GM21381 (cell line): ENCODE results near the gene HTR3D.
"Not testable (repeated sequence)": the region's sequence is repeated elsewhere in the genome, so short reads cannot be mapped to it uniquely, and the experiment has no call there.

Experiments
- ATAC-seq: cut with Tn5 transposase; IDR thresholded peaks from one replicate; pipeline ENCODE4 v1.9.1; 2021; ENCODE audit warnings: mild to moderate bottlenecking, moderate library complexity; ENCODE audit not compliant: unreplicated experiment

The HTR3D gene

DNA sequence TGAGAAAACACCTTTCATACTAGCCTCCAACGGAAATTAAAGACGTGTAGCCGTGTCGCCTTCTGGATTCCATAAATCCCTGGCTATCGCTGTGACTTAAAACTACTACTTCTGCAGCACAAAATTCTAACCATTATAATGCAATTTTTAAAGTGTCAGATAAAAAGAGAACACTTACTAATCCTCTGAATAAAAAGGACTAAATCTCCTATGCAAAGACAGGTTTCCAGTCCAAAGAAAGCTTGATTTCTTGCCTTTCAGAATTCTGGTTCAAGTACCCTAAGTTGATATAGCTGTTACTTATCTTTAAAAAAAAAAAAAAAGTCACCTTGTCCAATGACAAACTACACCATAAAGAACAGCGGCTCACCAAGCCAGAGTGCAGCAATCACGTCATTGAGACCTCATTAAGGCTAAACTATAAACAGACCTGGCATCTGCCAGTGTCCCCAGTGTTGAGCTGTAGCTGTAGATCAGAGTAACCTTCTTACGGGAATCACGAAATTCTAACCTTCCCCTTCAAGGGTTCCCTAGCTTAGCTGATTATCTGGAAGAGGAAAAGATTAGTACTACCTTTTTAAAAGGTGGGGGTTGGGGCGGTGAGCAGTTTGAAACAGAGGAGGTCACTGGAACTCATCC, 16.0 kb upstream of the HTR3D start:
- no peak for ATAC-seq

DNA sequence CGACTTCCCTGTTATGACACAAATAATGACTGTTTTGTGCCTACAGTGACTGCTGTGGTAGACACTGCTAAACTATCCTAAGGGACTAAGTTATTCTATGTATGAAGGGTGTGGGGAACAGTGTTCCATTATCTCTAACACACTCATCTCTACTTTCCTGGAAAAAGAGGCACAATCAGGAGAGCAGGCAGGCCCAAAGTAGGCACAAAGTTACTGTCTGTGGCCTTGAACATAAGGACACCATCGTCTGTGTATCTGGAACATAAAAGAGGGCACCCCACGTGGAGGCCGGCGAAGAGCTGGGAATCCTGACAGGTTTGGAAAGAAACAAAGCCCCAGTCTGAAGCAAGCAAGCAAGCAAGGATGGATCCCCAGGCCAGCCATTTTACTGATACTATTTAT, 15.4 kb upstream of the HTR3D start:
- ATAC-seq: no peak

DNA sequence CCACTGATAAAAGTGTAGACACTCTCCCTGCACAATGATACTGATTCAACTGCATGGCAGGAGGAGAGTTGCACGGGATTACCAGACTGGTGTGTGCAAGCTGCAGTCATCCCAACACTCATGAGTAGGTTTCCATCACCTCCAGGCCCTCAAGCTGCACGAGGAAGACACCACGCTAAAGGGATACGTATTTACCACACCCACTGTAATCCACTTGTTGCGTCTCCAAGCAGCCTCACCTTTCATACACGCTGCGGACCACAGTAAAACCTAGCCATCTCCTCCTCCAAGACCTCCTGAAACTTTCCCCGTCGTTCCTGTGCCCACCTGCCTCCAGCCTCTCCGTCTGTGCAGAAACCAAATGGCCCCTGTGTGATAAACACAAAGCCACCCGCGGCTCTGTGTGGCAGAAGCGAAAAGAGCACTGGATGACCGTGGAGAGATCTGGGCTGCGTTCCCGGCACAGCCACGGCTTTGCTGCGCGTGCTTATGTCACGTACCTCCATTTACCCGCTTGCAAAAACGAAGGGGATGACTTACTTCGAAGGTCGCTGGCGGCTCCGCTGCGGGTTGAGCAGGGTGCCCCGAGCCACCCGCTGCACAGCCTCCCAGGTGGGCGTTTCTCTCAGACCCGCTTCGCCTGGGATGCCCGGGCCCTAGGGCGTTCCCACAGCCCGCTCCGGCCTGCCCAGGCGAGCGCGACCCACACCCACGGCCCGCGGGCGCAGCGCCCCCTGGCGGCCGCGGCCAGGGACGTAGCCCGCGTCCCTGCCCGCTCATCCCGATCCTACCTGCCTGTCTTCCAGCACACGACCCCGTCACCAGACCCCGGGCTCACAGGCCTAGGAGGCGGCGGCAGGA, 14.5 kb upstream of the HTR3D start:
- ATAC-seq: peak; percentile 74

GRCh38 chr3:184017672-184018423, 13.7 kb upstream of the HTR3D start, which contains the start of gene ABCC5:
ABCC5 (minus strand) TSS chr3:184017884; CDS start chr3:184014392, 3,492 bp downstream.
- ATAC-seq: peak; percentile 95

DNA sequence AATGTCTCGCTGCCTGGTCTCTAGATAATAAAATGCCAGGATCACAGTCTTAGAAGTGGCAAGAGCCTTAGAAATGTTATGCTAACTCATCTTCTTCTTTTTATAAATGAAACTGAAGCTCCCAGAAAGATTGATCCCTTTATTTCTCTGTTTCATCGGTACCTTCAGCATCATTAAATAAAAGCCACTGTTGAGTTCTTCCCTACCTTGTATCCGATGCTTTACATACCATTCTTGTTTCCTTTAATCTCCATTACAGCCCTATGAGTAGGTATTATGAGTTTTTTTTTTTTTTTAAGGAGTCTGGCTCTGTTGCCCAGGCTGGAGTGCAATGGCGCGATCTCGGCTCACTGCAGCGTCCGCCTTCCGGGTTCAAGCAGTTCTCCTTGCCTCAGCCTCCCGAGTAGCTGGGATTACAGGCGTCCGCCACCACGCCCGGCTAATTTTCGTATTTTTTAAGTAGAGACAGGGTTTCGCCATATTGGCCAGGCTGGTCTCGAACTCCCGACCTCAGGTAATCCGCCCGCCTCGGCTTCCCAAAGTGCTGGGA, 13.0 kb upstream of the HTR3D start:
- ATAC-seq: no peak

- ATAC-seq: no peak
Measured at GRCh38 chr3:184022323-184022722, 9.2 kb upstream of the HTR3D start.

GRCh38 chr3:184025256-184025655, 6.3 kb upstream of the HTR3D start:
- ATAC-seq: not testable (repeated sequence)

DNA sequence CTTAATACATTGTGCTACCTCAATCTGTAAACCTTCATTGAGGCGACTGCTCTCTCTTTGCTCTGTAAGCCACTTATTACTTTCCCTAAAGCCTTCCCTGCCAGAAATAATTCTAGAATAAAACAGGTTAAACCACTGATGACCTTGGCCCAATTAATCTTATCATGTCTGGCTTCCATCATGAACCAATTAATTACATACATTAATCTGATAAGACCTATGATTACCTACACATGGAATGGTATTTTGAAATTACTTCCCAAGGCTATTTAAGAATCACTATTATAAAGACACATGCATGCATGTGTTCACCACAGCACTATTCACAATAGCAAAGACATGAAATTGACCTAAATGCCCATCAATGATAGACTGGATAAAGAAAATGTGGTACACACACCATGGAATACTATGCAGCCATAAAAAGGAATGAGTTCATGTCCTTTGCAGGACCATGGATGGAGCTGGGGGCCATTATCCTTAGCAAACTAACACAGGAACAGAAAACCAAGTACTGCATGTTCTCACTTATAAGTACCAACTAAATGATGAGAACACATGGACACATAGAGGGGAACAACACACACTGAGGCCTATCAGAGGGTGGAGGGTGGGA, 3.2 kb upstream of the HTR3D start:
- ATAC-seq: not testable (repeated sequence)

DNA sequence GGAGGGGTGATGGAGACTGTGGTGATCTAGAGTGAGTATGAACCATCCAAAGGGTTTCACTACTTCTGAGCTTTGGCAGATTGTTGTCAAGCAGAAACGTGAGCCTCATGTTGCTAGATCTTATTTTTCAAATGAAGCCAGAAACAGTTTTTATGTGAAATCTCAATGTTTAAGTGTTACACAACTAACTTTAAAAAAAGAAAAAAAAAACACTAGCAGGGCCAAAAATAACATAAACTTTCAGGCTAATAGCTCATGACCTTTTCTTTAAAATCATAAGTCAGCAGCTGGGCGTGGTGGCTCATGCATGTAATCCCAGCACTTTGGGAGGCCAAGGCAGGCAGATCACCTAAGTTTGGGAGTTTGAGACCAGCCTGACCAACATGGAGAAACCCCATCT, 2.1 kb upstream of the HTR3D start:
- ATAC-seq: no peak

- no peak for ATAC-seq
Measured at GRCh38 chr3:184030536-184030935, 1.0 kb upstream of the HTR3D start.

GRCh38 chr3:184037816-184038215, 6.3 kb downstream of the HTR3D start:
- no peak for ATAC-seq

DNA sequence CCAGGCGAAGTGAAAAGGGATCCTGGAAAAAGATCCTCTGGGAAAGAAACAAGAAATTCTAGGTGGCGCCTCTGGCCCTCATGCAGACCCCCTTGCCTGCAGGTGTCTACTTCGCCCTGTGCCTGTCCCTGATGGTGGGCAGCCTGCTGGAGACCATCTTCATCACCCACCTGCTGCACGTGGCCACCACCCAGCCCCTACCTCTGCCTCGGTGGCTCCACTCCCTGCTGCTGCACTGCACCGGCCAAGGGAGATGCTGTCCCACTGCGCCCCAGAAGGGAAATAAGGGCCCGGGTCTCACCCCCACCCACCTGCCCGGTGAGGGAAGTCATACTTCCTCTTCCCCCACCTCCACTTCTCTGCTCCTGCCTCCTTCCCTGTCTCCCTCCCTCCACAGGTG, 6.8 kb downstream of the HTR3D start:
- not testable (repeated sequence) for ATAC-seq

DNA sequence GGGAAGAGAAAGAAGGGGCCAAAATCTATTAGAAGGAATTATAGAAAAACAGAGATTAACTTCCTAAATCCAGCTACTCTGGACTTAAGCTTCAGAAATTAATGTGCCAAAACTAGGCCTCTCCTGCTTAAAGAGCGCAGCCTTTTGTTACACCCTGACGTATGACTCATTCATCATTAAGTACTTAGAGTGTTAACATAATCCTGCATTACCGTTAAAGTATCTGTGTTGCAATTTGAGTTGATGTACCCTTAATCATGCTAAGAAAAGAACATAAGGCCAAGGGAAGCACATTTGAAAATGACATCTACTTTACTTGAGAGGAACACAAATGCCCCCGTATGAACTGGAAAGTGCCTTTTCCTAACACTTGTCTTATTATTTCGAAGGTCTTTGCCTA, 7.9 kb downstream of the HTR3D start:
- ATAC-seq: no peak

DNA sequence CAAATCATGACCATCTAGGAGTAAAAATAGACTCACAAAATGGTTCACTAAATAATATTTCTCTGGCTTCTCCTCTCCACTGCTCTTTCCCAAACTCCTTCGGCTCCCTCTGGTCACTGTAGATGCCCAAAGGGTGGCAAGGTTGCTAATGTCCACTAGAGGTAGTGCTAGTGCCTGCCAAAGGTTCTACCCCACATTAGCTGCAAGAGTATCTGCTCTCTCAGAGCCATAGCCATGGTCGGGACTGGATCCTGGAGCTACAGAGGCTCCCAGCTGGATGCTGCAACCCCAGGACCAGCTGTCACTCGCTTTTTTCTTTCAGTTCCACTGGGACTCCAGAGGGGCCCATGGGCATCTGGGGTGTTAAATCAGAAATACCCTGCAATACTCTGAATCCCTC, 8.5 kb downstream of the HTR3D start:
- no peak for ATAC-seq

- no peak for ATAC-seq
Measured at GRCh38 chr3:184042617-184043016, 11.1 kb downstream of the HTR3D start.

DNA sequence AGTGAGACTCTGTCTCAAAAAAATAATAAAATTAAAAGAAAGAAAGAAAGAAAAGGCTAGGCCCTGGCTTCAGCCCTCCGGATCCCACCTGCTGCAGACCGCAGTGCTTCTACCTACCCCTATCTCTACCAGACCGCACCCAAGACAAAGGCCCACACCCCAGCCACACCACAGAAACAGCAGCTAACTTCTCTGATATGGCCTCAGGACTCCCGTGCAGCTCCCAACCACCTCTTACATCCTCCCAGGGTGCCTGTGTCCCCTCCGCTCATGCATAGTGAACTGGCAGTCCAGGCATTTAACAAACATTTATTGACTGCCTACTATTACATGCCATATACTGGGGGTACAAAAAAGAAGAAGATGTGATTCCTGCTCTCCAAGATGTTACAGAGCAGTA, 14.5 kb downstream of the HTR3D start:
- no peak for ATAC-seq

DNA sequence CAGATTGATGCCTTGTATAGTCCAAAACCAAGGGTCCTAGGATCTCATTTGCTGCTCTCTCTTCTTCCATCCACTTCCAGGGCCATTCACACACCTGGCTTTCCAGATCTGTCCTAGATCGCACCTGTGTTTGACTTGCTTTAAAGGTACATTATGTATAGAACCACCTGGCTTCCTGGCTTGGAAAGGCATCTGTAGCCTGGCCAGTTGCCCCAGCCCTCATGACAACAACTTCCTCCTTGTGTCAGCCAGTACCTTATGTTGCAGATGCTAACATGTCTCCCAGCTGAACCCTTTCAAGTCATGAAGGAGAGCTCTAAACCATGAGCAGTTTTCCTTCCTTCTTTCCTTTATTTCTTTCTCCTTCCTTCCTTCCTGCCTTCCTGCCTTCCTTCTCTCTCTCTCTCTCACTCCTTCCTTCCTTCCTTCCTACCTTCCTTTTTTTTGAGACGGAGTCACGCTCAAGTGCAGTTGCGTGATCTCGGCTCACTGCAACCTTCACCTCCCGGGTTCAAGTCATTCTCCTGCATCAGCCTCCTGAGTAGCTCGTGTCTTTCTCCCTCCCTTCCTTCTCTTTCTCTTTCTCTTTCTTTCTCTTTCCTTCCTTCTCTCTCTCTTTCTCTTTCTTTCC, 18.8 kb downstream of the HTR3D start:
- ATAC-seq: no peak

DNA sequence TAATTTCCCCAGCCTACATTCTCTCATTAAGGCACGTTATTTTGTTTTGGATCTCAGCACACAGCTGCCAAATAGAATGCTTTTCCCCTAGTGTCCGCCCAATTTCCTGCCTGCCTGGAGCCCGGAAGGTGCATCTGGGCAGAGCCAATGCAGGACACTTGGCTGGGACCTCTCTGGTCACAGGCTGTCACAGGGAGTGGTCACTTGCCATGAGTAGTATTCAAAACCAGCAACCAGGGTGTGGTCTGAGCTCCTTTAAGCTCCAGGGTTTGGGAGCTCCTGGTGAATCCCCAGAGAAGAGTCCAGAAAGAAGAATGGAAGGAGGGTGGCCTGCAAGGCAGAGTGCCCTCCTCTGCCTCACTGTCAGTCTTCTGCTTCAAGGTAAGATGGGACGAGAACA, 21.2 kb downstream of the HTR3D start, which contains the start of gene HTR3C:
HTR3C (plus strand) TSS at position 281 of the 400 bp plus-strand sequence; CDS start at position 315, 34 bp downstream.
- no peak for ATAC-seq

- ATAC-seq: no peak
Measured at GRCh38 chr3:184058029-184058428, 26.5 kb downstream of the HTR3D start.

GRCh38 chr3:184059424-184059823, 27.9 kb downstream of the HTR3D start:
- no peak for ATAC-seq
